ENCODE data around the gene ABCC10. TPM values are rescaled to one million over a fixed set of nuclear protein-coding genes. Genes with fewer than 3 reads are reported as not detected.
"Not testable (repeated sequence)": the region's sequence is repeated elsewhere in the genome, so short reads cannot be mapped to it uniquely, and the experiment has no call there.

Gene ABCC10
- total RNA-seq, 2 donors from 2014 or later, result 18.0 to 38.1 TPM

GRCh38 chr6:43454696-43455530 lies 27.6 kb downstream of the ABCC10 start:
- H3K4me1 ChIP-seq (replicated peaks), result no peaks in the 10 kb centered on the region
- H3K4me3 ChIP-seq, result peak overlapping the region; percentile 45 to 48
- DNase-seq (ENCODE audit: low spot score), result peak; percentile 84
- H3K27ac ChIP-seq, result peak overlapping the region; percentile 62 to 71
- intact Hi-C loops (cut with DNase I), result loop anchor here (2.0 kb wide), 1 partner anchor 52 kb away; no protein-coding TSS in a partner anchor
- H3K9me3 ChIP-seq, result no peaks in the 10 kb centered on the region
- 1% methylated on average over 62 of the region's 97 CpGs for WGBS
- H3K27me3 ChIP-seq (replicated peaks; ENCODE audit: insufficient read depth), result no peaks in the 10 kb centered on the region
- H3K36me3 ChIP-seq, result peaks cover 0 to 8% of the 10 kb centered on the region in 2 donors
- TF ChIP-seq POLR2AphosphoS5 (IDR thresholded peaks at IDR 0.05), result no peak
- TF ChIP-seq POLR2A (IDR thresholded peaks at IDR 0.05), result no peak
- TF ChIP-seq, protein P1, sequence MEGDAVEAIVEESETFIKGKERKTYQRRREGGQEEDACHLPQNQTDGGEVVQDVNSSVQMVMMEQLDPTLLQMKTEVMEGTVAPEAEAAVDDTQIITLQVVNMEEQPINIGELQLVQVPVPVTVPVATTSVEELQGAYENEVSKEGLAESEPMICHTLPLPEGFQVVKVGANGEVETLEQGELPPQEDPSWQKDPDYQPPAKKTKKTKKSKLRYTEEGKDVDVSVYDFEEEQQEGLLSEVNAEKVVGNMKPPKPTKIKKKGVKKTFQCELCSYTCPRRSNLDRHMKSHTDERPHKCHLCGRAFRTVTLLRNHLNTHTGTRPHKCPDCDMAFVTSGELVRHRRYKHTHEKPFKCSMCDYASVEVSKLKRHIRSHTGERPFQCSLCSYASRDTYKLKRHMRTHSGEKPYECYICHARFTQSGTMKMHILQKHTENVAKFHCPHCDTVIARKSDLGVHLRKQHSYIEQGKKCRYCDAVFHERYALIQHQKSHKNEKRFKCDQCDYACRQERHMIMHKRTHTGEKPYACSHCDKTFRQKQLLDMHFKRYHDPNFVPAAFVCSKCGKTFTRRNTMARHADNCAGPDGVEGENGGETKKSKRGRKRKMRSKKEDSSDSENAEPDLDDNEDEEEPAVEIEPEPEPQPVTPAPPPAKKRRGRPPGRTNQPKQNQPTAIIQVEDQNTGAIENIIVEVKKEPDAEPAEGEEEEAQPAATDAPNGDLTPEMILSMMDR (IDR thresholded peaks at IDR 0.05), result no peak

DNA sequence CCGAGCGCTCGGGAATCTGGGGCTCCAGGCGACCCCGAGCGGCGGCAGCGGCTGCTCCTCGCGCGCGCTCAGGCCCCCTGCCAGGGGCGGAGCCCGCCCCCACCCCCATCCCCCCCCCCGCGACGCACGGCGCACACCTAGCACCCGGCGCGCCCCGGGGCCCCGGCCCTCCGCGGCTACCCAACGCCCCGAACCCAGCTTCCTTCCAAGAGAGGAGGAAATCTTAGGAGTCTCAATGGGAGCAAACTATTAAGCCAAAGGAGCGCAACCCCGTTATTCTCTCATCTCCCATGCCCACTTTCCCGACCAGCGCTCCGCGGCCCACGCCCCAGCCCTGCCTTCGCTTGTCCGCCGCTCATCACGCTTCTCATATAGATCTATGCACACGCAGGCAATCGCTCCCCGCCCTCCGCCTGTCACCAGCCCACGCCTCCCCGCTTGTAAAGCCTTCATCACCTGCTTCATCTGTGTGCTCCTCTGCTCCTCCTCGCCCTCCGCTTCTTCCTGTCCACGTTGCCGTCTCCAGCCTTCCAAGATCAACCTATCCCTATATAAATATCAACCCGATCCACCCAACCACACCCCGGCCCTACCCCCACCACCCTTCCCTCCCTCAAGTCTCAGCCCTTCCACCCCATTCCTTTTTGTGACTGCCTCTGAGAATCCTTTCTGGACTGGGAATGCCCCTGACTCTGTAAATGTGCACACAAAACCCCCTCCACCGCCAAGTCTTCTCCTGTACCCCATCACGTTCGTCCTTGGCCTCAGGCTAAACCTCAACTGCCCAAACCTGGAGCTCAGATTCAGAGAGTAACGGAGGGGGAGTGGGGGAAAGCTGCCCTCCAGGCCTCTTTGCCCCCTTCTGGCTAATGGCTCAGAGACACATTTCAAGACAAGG lies 28.4 kb downstream of the ABCC10 start, which contains the start of gene DLK2:
Gene DLK2 (minus strand): TSS at position 18 of the 898 bp plus-strand sequence. CDS start 723 bp downstream, outside the sequence.
- Histone ChIP-seq H3K27me3 (replicated peaks; ENCODE audit: insufficient read depth) (no peaks in the 10 kb centered on the region), H3K9me3 (no peaks in the 10 kb centered on the region), H3K36me3 (peaks cover 0 to 3% of the 10 kb centered on the region in 2 donors), H3K27ac (peak within 1 kb of the TSS; percentile 62 to 71), H3K4me3 (peak within 1 kb of the TSS; percentile 45 to 48), H3K4me1 (replicated peaks) (no peaks in the 10 kb centered on the region)
- intact Hi-C loops (cut with DNase I), result loop anchor here (2.0 kb wide), 1 partner anchor 51 kb away; no protein-coding TSS in a partner anchor
- DNase-seq (ENCODE audit: low spot score), result no peak
- TF ChIP-seq, protein P1 (IDR thresholded peaks at IDR 0.05), result no peak
- TF ChIP-seq POLR2A (IDR thresholded peaks at IDR 0.05), result peak; percentile 11
- WGBS, result 3% methylated on average over 34 of the region's 55 CpGs

DNA sequence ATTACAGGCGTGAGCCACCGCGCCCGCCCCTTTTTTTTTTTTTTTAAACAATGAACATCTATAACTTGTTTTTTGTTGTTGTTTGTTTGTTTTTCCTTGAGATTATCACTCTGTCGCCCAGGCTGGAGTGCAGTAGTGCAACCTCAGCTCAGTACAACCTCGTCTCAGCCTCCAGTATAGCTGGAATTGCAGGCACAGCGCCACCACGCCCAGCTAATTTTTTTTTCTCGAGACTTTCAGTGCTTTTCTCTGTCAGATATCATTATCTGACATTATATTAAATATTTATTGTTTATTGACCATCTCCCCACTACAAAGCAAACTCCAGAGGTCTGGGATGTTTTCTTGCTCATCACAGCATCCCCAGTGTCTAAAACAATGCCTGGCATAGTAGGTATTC lies 30.3 kb downstream of the ABCC10 start:
- Histone ChIP-seq H3K4me3 (no peak overlapping the region), H3K4me1 (replicated peaks) (no peaks in the 10 kb centered on the region), H3K36me3 (no peaks in the 10 kb centered on the region), H3K27ac (no peak overlapping the region), H3K9me3 (no peaks in the 10 kb centered on the region), H3K27me3 (replicated peaks; ENCODE audit: insufficient read depth) (no peaks in the 10 kb centered on the region)
- no peak for DNase-seq (ENCODE audit: low spot score)
- intact Hi-C loops (cut with DNase I), result no loop called here
- no peak for TF ChIP-seq POLR2A (IDR thresholded peaks at IDR 0.05)
- no peak for TF ChIP-seq POLR2AphosphoS5 (IDR thresholded peaks at IDR 0.05)
- TF ChIP-seq, protein P1 (IDR thresholded peaks at IDR 0.05), result no peak
- WGBS, result 56% methylated on average over 9 of the region's 9 CpGs

DNA sequence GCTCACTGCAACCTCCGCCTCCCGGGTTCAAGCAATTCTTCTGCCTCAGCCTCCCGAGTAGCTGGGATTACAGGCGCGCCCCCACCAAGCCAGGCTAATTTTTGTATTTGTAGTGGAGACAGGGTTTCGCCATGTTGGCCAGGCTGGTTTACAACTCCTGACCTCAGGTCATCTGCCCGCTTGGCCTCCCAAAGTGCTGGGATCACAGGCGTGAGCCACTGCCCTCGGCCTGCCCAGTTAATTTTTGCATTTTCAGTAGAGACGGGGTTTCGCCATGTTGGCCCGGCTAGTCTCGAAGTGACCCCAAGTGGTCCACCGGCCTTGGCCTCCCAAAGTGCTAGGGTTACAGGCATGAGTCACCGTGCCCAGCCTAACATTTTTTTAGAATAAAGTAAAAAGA lies 30.8 kb downstream of the ABCC10 start:
- H3K27ac ChIP-seq; DNase-seq (ENCODE audit: low spot score); H3K4me3 ChIP-seq; H3K27me3 ChIP-seq (replicated peaks; ENCODE audit: insufficient read depth); intact Hi-C loops (cut with DNase I); H3K9me3 ChIP-seq; H3K4me1 ChIP-seq (replicated peaks); H3K36me3 ChIP-seq: not testable (repeated sequence)
- 93% methylated on average over 15 of the region's 15 CpGs for WGBS

- DNase-seq (ENCODE audit: low spot score), result no peak
- no peaks in the 10 kb centered on the region for H3K27me3 ChIP-seq (replicated peaks; ENCODE audit: insufficient read depth)
- no peak overlapping the region for H3K4me3 ChIP-seq
- H3K27ac ChIP-seq, result no peak overlapping the region
- TF ChIP-seq POLR2AphosphoS5 (IDR thresholded peaks at IDR 0.05), result no peak
- TF ChIP-seq, protein P1 (IDR thresholded peaks at IDR 0.05), result no peak
- no peak for TF ChIP-seq POLR2A (IDR thresholded peaks at IDR 0.05)
- no peaks in the 10 kb centered on the region for H3K4me1 ChIP-seq (replicated peaks)
- no peaks in the 10 kb centered on the region for H3K9me3 ChIP-seq
- 71% methylated on average over 1 of the region's 1 CpG for WGBS
- intact Hi-C loops (cut with DNase I), result no loop called here
- H3K36me3 ChIP-seq, result no peaks in the 10 kb centered on the region
Measured at GRCh38 chr6:43459535-43459934, 32.2 kb downstream of the ABCC10 start.
